RWPE1 (cell line): ENCODE data around the gene PMPCA.

Experiments used
- CTCF ChIA-PET: fragments of 350-600 bp; sonication (Branson Sonifier 250); formaldehyde crosslinking; extraction: SDS; loops from one replicate; lab custom pipeline; 2021; lab: Yijun Ruan, JAX
- POLR2A ChIA-PET: fragments of 400-600 bp; formaldehyde crosslinking; extraction: SDS; loops from one replicate; lab custom pipeline; 2020; ENCODE audit warnings: antibody characterized with exemption; ENCODE audit not compliant: low non-redundant PET; lab: Yijun Ruan, JAX
- DNase-seq: peaks from one replicate; pipeline ENCODE4 v3.0.0; 2012; ENCODE audit warnings: low spot score
- H3K27ac ChIP-seq: fragments of 450-650 bp; 2 replicates; pipeline ENCODE4 v1.5.1; 2017
- CTCF ChIP-seq: fragments of 450-650 bp; conservative IDR thresholded peaks from 2 replicates; pipeline ENCODE4 v1.5.1; 2017; ENCODE audit warnings: low read depth, mild to moderate bottlenecking

PMPCA gene

DNA sequence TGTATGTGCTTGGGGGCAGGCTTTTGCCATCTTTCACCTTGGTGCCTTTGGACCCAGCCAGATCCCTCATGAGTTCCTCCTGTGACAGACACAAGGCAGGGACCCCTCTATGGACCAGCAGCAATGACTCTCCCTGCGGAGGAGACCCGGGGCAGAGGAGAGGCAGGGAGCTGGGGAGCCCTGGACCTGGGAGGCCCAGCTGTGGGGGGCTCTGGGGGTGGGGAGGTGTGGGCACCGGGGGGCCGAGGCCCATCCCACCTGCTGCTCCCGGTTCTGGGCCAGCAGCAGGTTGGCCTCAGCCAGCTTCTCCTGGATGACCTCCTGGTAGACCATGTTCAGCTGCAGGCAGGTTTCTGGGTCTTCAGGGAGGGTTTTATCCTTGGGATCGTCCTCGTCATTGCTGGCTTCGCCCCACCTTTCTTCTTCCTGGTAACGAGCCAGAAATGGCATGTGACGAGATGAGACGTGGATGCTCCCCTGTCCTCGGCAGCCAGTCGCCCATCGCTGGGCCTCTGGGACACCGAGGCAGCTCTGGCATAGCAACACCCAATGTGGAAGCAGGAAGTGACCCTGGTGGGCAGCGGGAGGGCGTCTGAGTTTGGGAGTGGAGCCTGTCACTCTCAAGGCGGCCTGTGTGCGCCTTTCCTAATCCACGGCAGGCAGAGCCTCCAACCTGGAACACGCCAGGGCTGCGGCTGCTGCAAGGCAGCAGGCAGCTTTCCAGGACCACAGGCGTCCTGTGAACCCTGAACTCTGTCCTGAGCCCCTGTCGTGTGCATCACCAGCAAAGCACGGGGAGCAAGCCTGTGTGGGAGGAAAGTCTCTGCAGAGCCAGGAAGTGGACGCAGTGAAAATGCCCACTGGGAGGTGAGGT lies 14.9 kb upstream of the PMPCA start:
- POLR2A ChIA-PET: no interaction called here
- CTCF ChIA-PET: interaction anchor here (1.2 kb wide), 2 partner anchors 32 to 83 kb away, joined by 4 read pairs; partner anchors contain the start of gene DNLZ
- H3K27ac ChIP-seq: peak overlapping the region; percentile 2; the same call in 1 of the 2 replicates
- TF ChIP-seq CTCF: no peak
- DNase-seq: no peak

- no peak for TF ChIP-seq CTCF
- H3K27ac ChIP-seq: peak overlapping the region; percentile 2; the same call in 1 of the 2 replicates
- POLR2A ChIA-PET: no interaction called here
- CTCF ChIA-PET: interaction anchor here (1.2 kb wide), 2 partner anchors 32 to 84 kb away, joined by 4 read pairs; partner anchors contain the start of gene DNLZ
- DNase-seq: no peak
These were observed 14.3 kb upstream of the PMPCA start for GRCh38 chr9:136396219-136396515.

- H3K27ac ChIP-seq: peak overlapping the region; percentile 79
- POLR2A ChIA-PET: no interaction called here
- no peak for TF ChIP-seq CTCF
- CTCF ChIA-PET: interaction anchor here (0.7 to 1.0 kb wide), 3 partner anchors 10 to 34 kb away, joined by 3 read pairs; partner anchors contain the start of gene DNLZ
- DNase-seq: no peak
These were observed 12.8 kb upstream of the PMPCA start for GRCh38 chr9:136397643-136398042.

DNA sequence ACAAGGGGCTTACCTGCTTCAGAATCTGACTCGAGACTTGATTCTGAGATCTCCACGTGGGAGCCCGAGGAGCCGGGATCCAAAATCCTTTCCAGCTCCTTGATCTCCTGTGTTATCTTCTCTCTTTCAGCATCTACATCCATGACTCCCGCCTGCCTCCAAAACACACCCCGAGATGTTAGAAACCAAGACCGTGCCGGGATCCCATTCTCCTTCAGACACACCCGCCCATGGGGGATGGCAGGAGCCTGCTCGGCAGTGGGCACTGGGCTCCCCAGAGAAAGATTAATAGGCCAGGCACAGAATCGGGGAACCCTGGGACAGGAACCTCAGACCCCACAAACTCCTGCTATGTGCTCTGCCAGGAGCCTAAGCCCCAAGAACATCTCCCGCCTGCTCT lies 12.2 kb upstream of the PMPCA start:
- DNase-seq: no peak
- POLR2A ChIA-PET: no interaction called here
- CTCF ChIA-PET: interaction anchor here (0.5 to 0.7 kb wide), 2 partner anchors 11 to 24 kb away, joined by 3 read pairs; no protein-coding TSS in a partner anchor
- H3K27ac ChIP-seq: peak overlapping the region; percentile 79
- no peak for TF ChIP-seq CTCF

GRCh38 chr9:136399176-136400037 lies 11.1 kb upstream of the PMPCA start:
- ChIA-PET CTCF (interaction anchor here (0.5 to 3.3 kb wide), 5 partner anchors 10 to 330 kb away, joined by 3 to 18 read pairs (median 3); partner anchors contain the start of genes CCDC187, DNLZ, ENTR1 and PMPCA), POLR2A (no interaction called here)
- H3K27ac ChIP-seq: peak overlapping the region; percentile 79
- TF ChIP-seq CTCF: no peak
- peak; percentile 61 for DNase-seq
